ENCODE data around the gene POU2F2.

- TF ChIP-seq EP300 (IDR thresholded peaks at IDR 0.05) (no peak), POLR2A (IDR thresholded peaks at IDR 0.05) (no peak), POLR2AphosphoS5 (IDR thresholded peaks at IDR 0.05) (no peak)
Measured at GRCh38 chr19:42159942-42160341, 27.7 kb upstream of the POU2F2 start.

All from stomach (tissue), 4 donors.